Gastroesophageal sphincter (tissue), 4 donors: Measurements from ENCODE around the gene ALKBH2. TPM values are rescaled to one million over a fixed set of nuclear protein-coding genes. Genes with fewer than 3 reads are reported as not detected.
A peak's percentile ranks its signal among the peaks of the same experiment; 100 is the strongest.

Experiments
- ATAC-seq: fragments of 150-250 bp; one replicate; pipeline ENCODE4 v1.9.1; 2016; ENCODE audit warnings: mild to moderate bottlenecking, moderate library complexity
- H3K27ac ChIP-seq, 4 donors: fragments of 200-600 bp; sonication (generic) in 3 of 4; 1 replicate in 3 of 4; 2 replicates in 1 of 4; pipeline ENCODE4 v1.5.1; 2016 to 2019
- H3K27me3 ChIP-seq: fragments of 200-600 bp; sonication (generic); one replicate; pipeline ENCODE4 v1.5.1; 2019
- H3K36me3 ChIP-seq, 2 donors: fragments of 200-600 bp; sonication (generic); one replicate each; pipeline ENCODE4 v1.5.1; 2019; ENCODE audit warnings: control low read depth in 1 of 2
- H3K4me1 ChIP-seq, 3 donors: fragments of 200-600 bp; sonication (generic); 1 replicate in 2 of 3; 2 replicates in 1 of 3; pipeline ENCODE4 v1.5.1; 2016 to 2019; ENCODE audit warnings: control low read depth in 2 of 3
- H3K4me3 ChIP-seq, 2 donors: fragments of 200-600 bp; sonication (generic); one replicate each; pipeline ENCODE4 v1.5.1; 2019; ENCODE audit warnings: mild to moderate bottlenecking in 1 of 2, moderate library complexity in 1 of 2
- H3K9me3 ChIP-seq, 3 donors: fragments of 200-600 bp; sonication (generic); one replicate each; pipeline ENCODE4 v1.5.1; 2017 to 2019; ENCODE audit warnings: control low read depth in 2 of 3
- EP300 ChIP-seq: sonication (generic); formaldehyde crosslinking; IDR thresholded peaks from one replicate; pipeline ENCODE4 v1.6.1; 2017; ENCODE audit warnings: antibody characterized with exemption, mild to moderate bottlenecking
- POLR2A ChIP-seq, 2 donors: fragments of 450-650 bp; IDR thresholded peaks; one replicate each; pipeline ENCODE4 v1.6.1; 2017; ENCODE audit warnings: antibody characterized with exemption in 2 of 2, mild to moderate bottlenecking in 2 of 2, moderate library complexity in 1 of 2
- POLR2AphosphoS5 ChIP-seq: sonication (generic); formaldehyde crosslinking; IDR thresholded peaks from one replicate; pipeline ENCODE4 v1.6.1; 2017; ENCODE audit warnings: antibody characterized with exemption
- WGBS, 2 donors: methylation state at CpG; one replicate each; pipeline ENCODE4 v1.1.5; 2018; ENCODE audit warnings: low coverage in 1 of 2; 5-methylcytosine and 5-hydroxymethylcytosine counted together
- total RNA-seq, 4 donors: library from RNA; depleted of rRNA; stranded (reverse); fragments of >200 nt; gene quantifications; one replicate each; pipeline ENCODE4 v1.1.0, GENCODE V29; 2016
- TF ChIP-seq, protein P1 (sequence below), 4 experiments: fragments of 200-600 bp in 2 of 4; fragments of 450-650 bp in 2 of 4; sonication (generic) in 1 of 4; IDR thresholded peaks; one replicate each; pipeline ENCODE4 v1.5.1; 2017 to 2019; ENCODE audit warnings: antibody characterized with exemption in 4 of 4, mild to moderate bottlenecking in 2 of 4, moderate library complexity in 2 of 4

Gene ALKBH2
- total RNA-seq, 4 donors from 2014 or later: 13.5 to 21.9 (median 16.9) TPM

DNA sequence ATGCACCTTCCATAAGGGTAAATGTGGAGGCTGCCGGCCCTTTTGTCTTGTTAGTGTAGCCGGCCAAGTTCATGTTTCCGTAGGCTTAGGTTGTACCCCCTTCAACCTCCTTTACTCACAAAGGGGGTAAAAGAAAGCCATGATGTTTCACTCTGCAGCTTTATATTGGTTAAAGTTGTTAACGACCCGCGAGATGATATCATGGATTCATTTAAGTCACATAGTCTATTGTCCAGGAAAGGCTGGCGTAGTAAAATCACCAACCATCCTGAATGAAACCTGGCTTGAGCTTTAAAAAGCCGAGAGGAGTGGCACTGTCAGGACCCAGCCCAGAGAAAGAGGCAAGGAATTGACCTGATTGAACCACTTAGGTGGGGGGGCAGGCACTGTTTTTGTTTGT lies 5.4 kb upstream of the ALKBH2 start:
- WGBS, 2 donors: 2 to 10% methylated on average over 7 to 8 of the region's 8 CpGs
- H3K4me3 ChIP-seq: peak overlapping the region; percentile 49 to 72
- peaks cover 2 to 49% (median 13%) of the 10 kb centered on the region in 3 donors for H3K4me1 ChIP-seq
- ATAC-seq: no peak
- H3K9me3 ChIP-seq: no peaks in the 10 kb centered on the region
- H3K36me3 ChIP-seq: peaks cover 0 to 26% of the 10 kb centered on the region in 2 donors
- TF ChIP-seq POLR2AphosphoS5: no peak
- no peak for TF ChIP-seq POLR2A (IDR thresholded peaks at IDR 0.05)
- TF ChIP-seq EP300: no peak
- TF ChIP-seq, protein P1, sequence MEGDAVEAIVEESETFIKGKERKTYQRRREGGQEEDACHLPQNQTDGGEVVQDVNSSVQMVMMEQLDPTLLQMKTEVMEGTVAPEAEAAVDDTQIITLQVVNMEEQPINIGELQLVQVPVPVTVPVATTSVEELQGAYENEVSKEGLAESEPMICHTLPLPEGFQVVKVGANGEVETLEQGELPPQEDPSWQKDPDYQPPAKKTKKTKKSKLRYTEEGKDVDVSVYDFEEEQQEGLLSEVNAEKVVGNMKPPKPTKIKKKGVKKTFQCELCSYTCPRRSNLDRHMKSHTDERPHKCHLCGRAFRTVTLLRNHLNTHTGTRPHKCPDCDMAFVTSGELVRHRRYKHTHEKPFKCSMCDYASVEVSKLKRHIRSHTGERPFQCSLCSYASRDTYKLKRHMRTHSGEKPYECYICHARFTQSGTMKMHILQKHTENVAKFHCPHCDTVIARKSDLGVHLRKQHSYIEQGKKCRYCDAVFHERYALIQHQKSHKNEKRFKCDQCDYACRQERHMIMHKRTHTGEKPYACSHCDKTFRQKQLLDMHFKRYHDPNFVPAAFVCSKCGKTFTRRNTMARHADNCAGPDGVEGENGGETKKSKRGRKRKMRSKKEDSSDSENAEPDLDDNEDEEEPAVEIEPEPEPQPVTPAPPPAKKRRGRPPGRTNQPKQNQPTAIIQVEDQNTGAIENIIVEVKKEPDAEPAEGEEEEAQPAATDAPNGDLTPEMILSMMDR (IDR thresholded peaks at IDR 0.05): no peak
- H3K27me3 ChIP-seq: no peaks in the 10 kb centered on the region
- H3K27ac ChIP-seq: peak overlapping the region; percentile 40 to 91 (median 90)

DNA sequence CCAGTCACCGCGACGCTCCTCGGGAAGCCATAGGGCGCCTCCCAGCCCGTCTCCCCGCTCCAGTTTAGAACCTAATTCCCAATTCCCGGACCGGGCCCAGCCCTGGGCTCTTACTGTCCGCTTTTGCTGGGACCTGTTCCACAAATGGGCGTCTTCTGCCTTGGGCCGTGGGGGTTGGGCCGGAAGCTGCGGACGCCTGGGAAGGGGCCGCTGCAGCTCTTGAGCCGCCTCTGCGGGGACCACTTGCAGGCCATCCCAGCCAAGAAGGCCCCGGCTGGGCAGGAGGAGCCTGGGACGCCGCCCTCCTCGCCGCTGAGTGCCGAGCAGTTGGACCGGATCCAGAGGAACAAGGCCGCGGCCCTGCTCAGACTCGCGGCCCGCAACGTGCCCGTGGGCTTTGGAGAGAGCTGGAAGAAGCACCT lies 4.9 kb upstream of the ALKBH2 start:
- Histone ChIP-seq H3K27me3 (no peaks in the 10 kb centered on the region), H3K27ac (peak overlapping the region; percentile 40 to 91 (median 90)), H3K4me3 (peak overlapping the region; percentile 49 to 72), H3K4me1 (peaks cover 2 to 53% (median 13%) of the 10 kb centered on the region in 3 donors), H3K9me3 (no peaks in the 10 kb centered on the region), H3K36me3 (peaks cover 0 to 21% of the 10 kb centered on the region in 2 donors)
- WGBS, 2 donors: no CpG with 5 or more reads among the region's 32 CpGs
- ATAC-seq: peak; percentile 66
- TF ChIP-seq EP300 (no peak), POLR2AphosphoS5 (peak; percentile 47), POLR2A (IDR thresholded peaks at IDR 0.05) (peak; percentile 28 to 34)
- TF ChIP-seq, protein P1 (IDR thresholded peaks at IDR 0.05): no peak

GRCh38 chr12:109097435-109098182 lies 4.3 kb upstream of the ALKBH2 start, which contains the start of gene UNG:
Gene UNG, plus strand, starts transcription at chr12:109097597. Its CDS starts 83 bp downstream, at chr12:109097680.
- peak within 1 kb of the TSS; percentile 40 to 91 (median 90) for H3K27ac ChIP-seq
- no peaks in the 10 kb centered on the region for H3K9me3 ChIP-seq
- peaks cover 2 to 59% (median 14%) of the 10 kb centered on the region in 3 donors for H3K4me1 ChIP-seq
- peak within 1 kb of the TSS; percentile 49 to 72 for H3K4me3 ChIP-seq
- TF ChIP-seq POLR2A (IDR thresholded peaks at IDR 0.05) (no peak), EP300 (no peak), POLR2AphosphoS5 (no peak)
- TF ChIP-seq, protein P1 (IDR thresholded peaks at IDR 0.05): no peak
- WGBS, 2 donors: 0% methylated on average over 8 of the region's 71 CpGs; no CpG with 5 or more reads in 1 of the 2 donors
- no peaks in the 10 kb centered on the region for H3K27me3 ChIP-seq
- peaks cover 0 to 15% of the 10 kb centered on the region in 2 donors for H3K36me3 ChIP-seq
- ATAC-seq: peak; percentile 95

GRCh38 chr12:109097140-109097434 lies 3.8 kb upstream of the ALKBH2 start:
- Histone ChIP-seq H3K27me3 (no peaks in the 10 kb centered on the region), H3K4me1 (peaks cover 2 to 62% (median 19%) of the 10 kb centered on the region in 3 donors), H3K27ac (no peak overlapping the region), H3K9me3 (no peaks in the 10 kb centered on the region), H3K36me3 (peaks cover 0 to 10% of the 10 kb centered on the region in 2 donors), H3K4me3 (no peak overlapping the region)
- no peak for ATAC-seq
- 40% methylated on average over 1 of the region's 11 CpGs; no CpG with 5 or more reads in 1 of the 2 donors for WGBS, 2 donors
- no peak for TF ChIP-seq EP300
- TF ChIP-seq POLR2AphosphoS5: no peak
- TF ChIP-seq, protein P1 (IDR thresholded peaks at IDR 0.05): no peak
- TF ChIP-seq POLR2A (IDR thresholded peaks at IDR 0.05): no peak

GRCh38 chr12:109092497-109093021 lies 713 bp downstream of the ALKBH2 start:
- peaks cover 0 to 41% (median 15%) of the 10 kb centered on the region in 3 donors for H3K4me1 ChIP-seq
- no peak for TF ChIP-seq POLR2AphosphoS5
- no peak for TF ChIP-seq POLR2A (IDR thresholded peaks at IDR 0.05)
- TF ChIP-seq, protein P1 (IDR thresholded peaks at IDR 0.05): no peak
- no peak for TF ChIP-seq EP300
- no peaks in the 10 kb centered on the region for H3K9me3 ChIP-seq
- peak overlapping the region; percentile 62 to 81 (median 74) for H3K27ac ChIP-seq
- H3K36me3 ChIP-seq: peaks cover 0 to 42% of the 10 kb centered on the region in 2 donors
- 52 to 53% methylated on average over 5 to 6 of the region's 6 CpGs for WGBS, 2 donors
- no peak for ATAC-seq
- peak overlapping the region; percentile 58 to 60 for H3K4me3 ChIP-seq
- no peaks in the 10 kb centered on the region for H3K27me3 ChIP-seq
